ENCODE results near the gene KCNMA1.

The KCNMA1 gene

DNA sequence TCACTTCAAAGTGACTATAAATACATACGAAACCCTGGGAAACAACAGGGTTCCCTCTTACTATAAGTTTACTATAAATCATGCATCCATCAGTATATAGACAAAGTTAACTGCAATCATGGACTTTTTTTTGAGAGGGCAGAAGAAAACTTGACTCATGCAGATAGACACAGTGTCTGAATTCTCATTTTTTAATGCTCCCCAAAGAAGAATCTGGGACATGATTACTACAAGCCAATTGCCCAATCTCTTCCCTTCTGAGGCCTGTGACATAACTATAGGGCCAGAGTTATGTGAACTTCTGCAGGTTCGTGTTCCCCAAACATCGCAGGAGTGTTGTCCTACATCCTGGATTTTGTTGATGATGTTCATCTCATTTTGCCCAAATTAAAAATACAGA is 376.5 kb downstream of the KCNMA1 start:
- peak; percentile 16 to 47 (median 28) for DNase-seq

GRCh38 chr10:77259171-77259874 is 378.3 kb downstream of the KCNMA1 start:
- DNase-seq: no peak

GRCh38 chr10:77256346-77256745 is 381.3 kb downstream of the KCNMA1 start:
- DNase-seq: no peak

- no peak for DNase-seq
These were observed 384.0 kb downstream of the KCNMA1 start for GRCh38 chr10:77253556-77254064.

DNA sequence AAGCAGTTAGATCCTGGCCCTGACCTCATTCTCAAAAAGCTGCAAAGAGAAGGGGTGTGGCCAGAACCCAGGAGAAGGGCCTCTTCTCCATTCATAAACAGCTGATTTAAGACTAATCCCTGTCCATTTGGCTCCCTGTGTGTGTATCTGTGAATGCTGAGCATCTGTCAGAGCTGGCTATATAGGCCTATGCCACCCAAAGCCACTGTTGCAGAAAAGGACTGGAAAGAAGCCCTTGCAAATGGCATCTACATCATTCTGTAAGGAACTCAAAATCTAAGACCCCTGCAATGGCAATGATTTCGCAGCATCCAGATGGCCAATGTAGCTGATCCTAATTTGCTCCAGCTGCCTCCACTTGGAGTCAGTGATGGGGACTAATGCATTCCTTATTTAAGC is 384.5 kb downstream of the KCNMA1 start:
- no peak for DNase-seq

- no peak for DNase-seq
These were observed 385.0 kb downstream of the KCNMA1 start for GRCh38 chr10:77252380-77253146.

DNA sequence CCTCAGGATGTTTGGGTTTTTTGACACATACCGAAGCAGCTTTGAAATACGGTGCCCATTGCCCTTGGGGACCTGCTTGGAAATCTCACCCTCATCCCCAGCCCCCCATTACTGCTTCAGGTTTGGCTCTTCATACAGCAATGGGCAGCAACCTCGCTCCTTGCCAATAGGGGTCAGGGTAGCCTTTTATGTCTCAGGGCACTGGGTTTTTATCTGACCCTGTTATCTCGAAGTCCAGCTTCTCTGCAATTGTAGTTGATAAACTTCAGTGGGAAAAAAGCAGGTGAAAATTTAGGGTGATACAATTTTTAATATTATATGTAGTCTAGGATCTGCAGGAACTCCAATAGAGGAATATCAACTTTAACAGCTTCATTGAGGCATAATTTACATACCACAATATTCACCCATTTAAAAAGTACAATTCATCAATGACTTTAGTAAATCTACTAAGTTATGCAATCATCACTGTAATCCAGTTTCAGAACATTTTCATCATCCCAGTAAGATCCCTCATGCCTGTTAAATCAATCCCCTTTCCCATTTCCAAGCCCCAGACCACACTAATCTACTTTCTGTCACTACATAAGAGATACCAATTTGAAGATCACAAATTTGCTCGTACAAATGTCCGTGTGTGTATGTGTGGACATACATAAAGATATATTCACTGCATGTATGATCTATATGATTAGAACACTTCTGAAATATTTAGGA is 386.2 kb downstream of the KCNMA1 start:
- peak in 3 of 4 experiments; percentile 37 to 50 (median 44) for DNase-seq

DNA sequence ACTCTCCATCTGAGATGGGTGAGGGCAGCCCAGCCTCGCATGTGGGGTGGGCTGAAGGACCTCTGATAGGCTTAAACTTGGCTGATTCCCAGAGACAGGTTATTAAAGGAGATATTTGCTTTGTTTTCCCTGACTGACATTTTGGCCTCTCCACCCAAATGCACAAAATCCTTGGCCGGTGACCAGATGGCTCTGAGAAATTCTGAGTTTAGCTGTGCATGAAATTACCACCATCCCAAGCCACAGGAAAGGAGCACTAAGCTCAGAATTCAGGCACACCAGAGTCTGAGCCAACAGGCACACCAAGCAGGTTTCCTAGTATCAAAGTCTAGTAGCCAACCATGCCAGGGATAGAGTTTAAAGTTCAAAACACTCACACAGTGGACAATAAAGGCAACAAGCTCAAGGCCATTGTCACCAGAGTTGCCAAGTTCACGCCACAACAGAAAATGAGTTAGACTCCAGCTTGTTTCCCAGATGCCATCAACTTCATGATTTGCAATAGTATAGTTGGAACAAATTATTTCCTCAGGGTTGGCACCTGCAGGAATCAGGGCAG is 387.6 kb downstream of the KCNMA1 start:
- DNase-seq: no peak

DNA sequence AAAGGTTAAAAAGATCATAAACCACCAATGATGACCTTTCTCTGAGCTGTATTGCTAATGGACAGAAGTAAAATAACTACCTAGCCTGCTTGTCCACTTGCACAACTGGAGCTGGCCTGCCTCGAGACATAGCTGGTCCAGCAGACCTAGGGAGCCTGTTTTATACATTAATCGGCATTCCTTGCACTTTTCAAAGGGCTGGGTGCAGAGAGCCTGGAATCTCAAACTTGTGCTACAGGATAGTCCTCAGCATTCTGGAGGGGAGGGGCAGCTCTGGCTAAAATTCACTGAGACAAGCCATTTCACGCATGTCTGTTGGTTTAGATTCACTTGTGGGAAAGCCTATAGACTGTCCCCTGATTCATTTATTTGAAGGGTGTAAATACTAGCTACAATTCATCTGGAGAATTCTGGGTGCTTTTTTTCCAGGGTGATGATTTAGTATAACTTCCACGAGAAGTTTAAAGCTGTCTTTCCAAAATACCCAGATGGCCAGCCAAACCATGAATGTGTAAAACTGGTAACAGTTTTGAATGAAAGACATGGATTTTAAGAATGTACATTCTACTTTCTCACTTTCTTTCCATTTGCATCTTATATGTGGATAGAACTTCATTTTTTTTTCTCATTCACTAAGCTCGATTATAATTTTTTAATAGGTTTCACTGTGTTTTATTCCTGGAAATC is 389.4 kb downstream of the KCNMA1 start:
- DNase-seq: no peak

GRCh38 chr10:77247031-77247990 is 390.3 kb downstream of the KCNMA1 start:
- DNase-seq: peak; percentile 14 to 48 (median 43)

GRCh38 chr10:77245953-77246352 is 391.7 kb downstream of the KCNMA1 start:
- DNase-seq: peak; percentile 78 to 88 (median 81)

GRCh38 chr10:77244746-77245145 is 392.9 kb downstream of the KCNMA1 start:
- no peak for DNase-seq

- peak in 2 of 4 experiments; percentile 17 to 31 for DNase-seq
These were observed 393.3 kb downstream of the KCNMA1 start for GRCh38 chr10:77244286-77244685.

DNA sequence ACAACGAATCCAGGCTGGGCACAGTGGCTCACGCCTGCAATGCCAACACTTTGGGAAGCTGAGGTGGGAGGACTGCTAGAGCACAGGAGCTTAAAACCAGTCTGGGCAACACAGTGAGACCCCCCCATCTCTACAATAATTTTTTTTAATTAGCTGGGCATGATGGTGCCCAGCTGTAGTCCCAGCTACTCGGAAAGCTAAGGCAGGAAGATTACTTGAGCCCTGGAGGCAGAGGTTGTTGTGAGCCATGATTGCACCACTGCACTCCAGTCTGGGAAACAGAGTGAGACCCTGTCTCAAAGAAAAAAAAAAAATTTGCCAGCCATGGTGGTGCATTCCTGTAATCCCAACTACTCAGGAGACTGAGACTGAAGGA is 396.3 kb downstream of the KCNMA1 start:
- no peak for DNase-seq

DNA sequence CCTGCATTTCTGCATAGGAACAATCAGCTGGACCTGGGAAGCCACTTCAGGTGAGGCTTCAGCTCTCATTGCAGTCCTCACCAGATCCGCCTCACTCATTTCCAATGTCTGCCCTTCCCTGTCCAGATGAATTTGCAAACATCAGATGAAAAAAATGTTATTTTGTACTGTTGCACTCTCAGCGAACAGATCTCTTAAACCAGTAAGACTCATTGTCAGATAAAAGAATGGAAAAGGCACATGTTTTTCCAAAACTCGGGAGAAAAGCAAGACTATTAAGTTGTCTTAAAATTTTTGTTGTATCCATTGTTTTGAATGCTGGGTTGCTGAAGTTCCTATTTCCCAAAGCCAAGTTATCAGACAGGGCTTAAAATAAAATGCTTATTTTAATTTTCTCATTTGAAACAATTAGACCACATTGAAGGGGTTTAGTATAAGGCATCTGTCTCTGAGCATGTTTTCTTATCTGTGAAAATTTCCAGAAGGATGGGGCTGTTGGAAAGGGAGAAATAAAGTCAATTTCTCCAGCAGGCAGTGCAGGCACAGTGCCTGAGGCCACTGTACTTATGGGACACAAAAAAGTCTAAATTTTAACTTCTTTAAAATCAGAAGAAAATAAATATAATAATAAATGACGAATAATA is 396.8 kb downstream of the KCNMA1 start:
- no peak for DNase-seq

GRCh38 chr10:77240041-77240652 is 397.5 kb downstream of the KCNMA1 start:
- DNase-seq: no peak

DNA sequence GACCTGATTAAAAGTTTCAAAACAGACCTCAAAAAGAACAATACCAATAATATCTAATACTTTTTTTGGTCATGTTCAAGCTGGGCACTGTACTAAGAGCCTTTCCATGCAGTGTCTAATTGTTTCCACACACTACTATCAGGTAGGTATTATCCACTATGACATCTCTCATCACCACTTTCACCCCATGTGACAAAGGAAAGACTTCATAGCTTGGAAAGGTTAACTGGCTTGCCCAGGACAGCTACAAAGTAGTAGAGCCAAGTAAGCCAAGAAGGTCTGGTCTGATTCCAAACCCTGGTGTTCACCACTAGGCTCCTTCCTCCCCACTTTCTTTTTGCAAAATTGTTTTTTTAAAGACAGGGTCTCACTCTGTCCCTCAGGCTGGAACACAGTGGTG is 400.5 kb downstream of the KCNMA1 start:
- DNase-seq: no peak

DNA sequence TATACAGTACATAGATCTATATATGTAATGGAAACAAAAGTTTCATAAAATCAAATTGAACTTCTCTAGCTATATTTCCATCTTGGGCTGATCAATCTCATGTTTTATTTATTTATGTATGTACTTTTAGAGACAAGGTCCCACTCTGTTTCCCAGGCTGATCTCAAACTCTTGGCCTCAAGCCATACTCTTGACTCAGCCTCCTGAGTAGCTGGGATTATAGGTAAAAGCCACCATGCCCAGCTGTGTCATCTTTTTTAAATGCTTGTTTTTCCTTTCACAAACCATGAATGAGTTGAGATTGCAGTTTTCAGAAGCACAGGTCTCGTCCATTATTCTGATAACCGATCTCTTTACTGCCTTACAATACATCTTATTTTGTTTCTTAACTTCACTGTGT is 400.9 kb downstream of the KCNMA1 start:
- DNase-seq: no peak

GRCh38 chr10:77236029-77236428 is 401.6 kb downstream of the KCNMA1 start:
- DNase-seq: no peak

DNA sequence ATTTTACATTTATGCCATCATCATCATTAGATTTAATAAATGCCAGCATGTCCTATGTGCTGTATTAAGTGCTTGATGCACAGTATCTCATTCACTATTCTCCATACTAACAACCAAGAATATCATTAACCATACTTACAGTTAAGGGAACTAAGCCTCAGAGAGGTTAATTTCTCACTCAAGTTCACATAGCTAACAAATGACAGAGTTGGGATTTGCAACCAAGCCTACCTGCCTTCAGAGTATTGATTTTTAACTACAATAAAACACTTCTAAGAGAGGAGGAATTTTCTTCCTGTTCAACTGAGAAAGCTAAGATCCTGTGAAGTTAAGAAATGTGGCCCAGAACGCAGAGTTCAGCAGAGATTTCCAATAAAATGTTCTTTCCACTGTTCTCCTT is 403.0 kb downstream of the KCNMA1 start:
- no peak for DNase-seq

Measured in suppressor macrophage (primary cell).